Astrocyte (in vitro differentiated cells and primary cell): Measurements from ENCODE around the gene FAHD1. TPM values are rescaled to one million over a fixed set of nuclear protein-coding genes. Genes with fewer than 3 reads are reported as not detected.
A peak's percentile ranks its signal among the peaks of the same experiment; 100 is the strongest.

Source experiments
- DNase-seq: peaks from one replicate; pipeline ENCODE4 v3.0.0-alpha.2; 2010; ENCODE audit warnings: low read depth
- FAIRE-seq: peaks from 2 replicates; lab custom pipeline; 2011; peaks lifted over from hg19 to GRCh38; lab: Jason Lieb, UNC
- H2AFZ ChIP-seq: 2 replicates; pipeline ENCODE4 v1.6.0; 2012; ENCODE audit warnings: low read depth, low read length, inconsistent platforms
- H3K27ac ChIP-seq: 2 replicates; pipeline ENCODE4 v1.5.1; 2011; ENCODE audit warnings: low read depth, low read length, inconsistent platforms
- H3K27me3 ChIP-seq: 2 replicates; pipeline ENCODE4 v1.6.0; 2011; ENCODE audit warnings: low read length, inconsistent platforms; ENCODE audit not compliant: insufficient read depth
- H3K36me3 ChIP-seq: 2 replicates; pipeline ENCODE4 v1.5.1; 2011; ENCODE audit warnings: low read length, inconsistent platforms; ENCODE audit not compliant: insufficient read depth
- H3K4me1 ChIP-seq: 2 replicates; pipeline ENCODE4 v1.5.1; 2011; ENCODE audit warnings: low read length, inconsistent platforms; ENCODE audit not compliant: insufficient read depth
- H3K4me2 ChIP-seq: 2 replicates; pipeline ENCODE4 v1.6.0; 2012; ENCODE audit warnings: low read length, inconsistent platforms
- H3K4me3 ChIP-seq: 2 replicates; pipeline ENCODE4 v1.5.1; 2011; ENCODE audit warnings: low read depth, mild to moderate bottlenecking, low read length, inconsistent platforms; ENCODE audit not compliant: insufficient read depth
- H3K79me2 ChIP-seq: 2 replicates; pipeline ENCODE4 v1.6.0; 2012; ENCODE audit warnings: mild to moderate bottlenecking, low read length, inconsistent platforms; ENCODE audit not compliant: insufficient read depth
- H3K9ac ChIP-seq: 2 replicates; pipeline ENCODE4 v1.6.0; 2012; ENCODE audit warnings: mild to moderate bottlenecking, low read length, inconsistent platforms
- H3K9me3 ChIP-seq: 2 replicates; pipeline ENCODE4 v1.5.1; 2012; ENCODE audit warnings: low read depth, mild to moderate bottlenecking, low read length, inconsistent platforms; ENCODE audit not compliant: insufficient read depth
- H4K20me1 ChIP-seq: 2 replicates; pipeline ENCODE4 v1.6.0; 2012; ENCODE audit warnings: low read length, inconsistent platforms; ENCODE audit not compliant: insufficient read depth
- H3K27ac Mint-ChIP-seq: one replicate; pipeline ENCODE4 v1.8.0; 2021; ENCODE audit warnings: mild to moderate bottlenecking, mixed read lengths; ENCODE audit not compliant: unreplicated experiment
- H3K27me3 Mint-ChIP-seq: one replicate; pipeline ENCODE4 v1.8.0; 2021; ENCODE audit warnings: low read depth, mixed read lengths; ENCODE audit not compliant: unreplicated experiment
- H3K36me3 Mint-ChIP-seq: one replicate; pipeline ENCODE4 v1.8.0; 2021; ENCODE audit warnings: low read depth, mixed read lengths; ENCODE audit not compliant: unreplicated experiment
- H3K4me1 Mint-ChIP-seq: one replicate; pipeline ENCODE4 v1.8.0; 2021; ENCODE audit warnings: low read depth, mixed read lengths; ENCODE audit not compliant: unreplicated experiment
- H3K4me3 Mint-ChIP-seq: one replicate; pipeline ENCODE4 v1.8.0; 2021; ENCODE audit warnings: mild to moderate bottlenecking, moderate library complexity, mixed read lengths; ENCODE audit not compliant: unreplicated experiment
- H3K9me3 Mint-ChIP-seq: one replicate; pipeline ENCODE4 v1.8.0; 2021; ENCODE audit warnings: mild to moderate bottlenecking, mixed read lengths; ENCODE audit not compliant: unreplicated experiment
- EZH2 ChIP-seq: IDR thresholded peaks from 2 replicates; pipeline ENCODE4 v1.6.1; 2012; ENCODE audit warnings: mild to moderate bottlenecking, low read length, inconsistent platforms; ENCODE audit not compliant: insufficient read depth
- total RNA-seq: library from RNA; stranded (reverse); gene quantifications from 2 replicates; pipeline ENCODE4 v1.2.1, GENCODE V29; 2021
- TF ChIP-seq, protein P1 (sequence below): IDR thresholded peaks from 2 replicates; pipeline ENCODE4 v1.5.1; 2011; ENCODE audit warnings: low read depth, mild to moderate bottlenecking, inconsistent platforms, low read length, moderate library complexity; ENCODE audit not compliant: insufficient read depth

The FAHD1 gene
- total RNA-seq, 1 donor from 2014 or later: 25.8 TPM

DNA sequence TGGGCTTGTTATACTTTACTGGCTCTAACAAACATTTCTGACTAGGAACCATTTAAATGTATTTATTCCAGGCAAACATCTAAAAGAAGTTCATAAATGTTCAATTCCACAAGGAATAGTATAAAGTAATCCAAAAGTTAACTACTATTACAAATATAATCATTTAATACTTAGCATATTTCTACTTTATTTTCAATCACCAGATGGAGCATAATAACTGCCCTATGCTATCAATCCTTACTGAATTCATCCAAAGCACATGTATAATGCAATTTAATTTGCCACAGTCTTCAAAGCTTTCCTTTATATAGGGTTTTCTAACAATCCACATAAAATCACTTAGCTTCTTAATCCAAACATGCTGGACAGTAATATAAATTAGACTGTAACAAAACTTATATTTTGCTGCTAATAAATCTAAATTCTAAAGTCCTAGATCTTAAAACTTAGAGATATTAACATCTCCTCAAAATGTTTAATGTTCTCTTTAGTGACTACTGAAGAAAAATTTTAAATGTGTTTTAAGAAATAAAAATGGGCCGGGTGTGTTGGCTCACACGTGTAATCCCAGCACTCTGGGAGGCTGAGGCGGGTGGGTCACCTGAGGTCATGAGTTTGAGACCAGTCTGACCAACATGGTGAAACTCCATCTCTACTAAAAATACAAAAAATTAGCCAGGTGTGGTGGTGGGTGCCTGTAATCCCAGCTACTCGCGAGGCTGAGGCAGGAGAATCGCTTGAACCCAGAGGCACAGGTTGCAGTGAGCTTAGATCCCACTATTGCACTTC lies 39.1 kb downstream of the FAHD1 start:
- H3K4me3 ChIP-seq: no peak overlapping the region
- Mint-ChIP-seq H3K9me3 (no peaks in the 10 kb centered on the region), H3K36me3 (no peaks in the 10 kb centered on the region), H3K4me3 (no peak overlapping the region), H3K4me1 (peaks cover 9% of the 10 kb centered on the region), H3K27ac (no peak overlapping the region), H3K27me3 (peaks cover 20% of the 10 kb centered on the region)
- no peaks in the 10 kb centered on the region for H3K36me3 ChIP-seq
- H3K79me2 ChIP-seq: no peaks in the 10 kb centered on the region
- no peaks in the 10 kb centered on the region for H3K9me3 ChIP-seq
- H4K20me1 ChIP-seq: no peaks in the 10 kb centered on the region
- no peak overlapping the region for H3K4me2 ChIP-seq
- no peak overlapping the region for H3K27ac ChIP-seq
- TF ChIP-seq, protein P1, sequence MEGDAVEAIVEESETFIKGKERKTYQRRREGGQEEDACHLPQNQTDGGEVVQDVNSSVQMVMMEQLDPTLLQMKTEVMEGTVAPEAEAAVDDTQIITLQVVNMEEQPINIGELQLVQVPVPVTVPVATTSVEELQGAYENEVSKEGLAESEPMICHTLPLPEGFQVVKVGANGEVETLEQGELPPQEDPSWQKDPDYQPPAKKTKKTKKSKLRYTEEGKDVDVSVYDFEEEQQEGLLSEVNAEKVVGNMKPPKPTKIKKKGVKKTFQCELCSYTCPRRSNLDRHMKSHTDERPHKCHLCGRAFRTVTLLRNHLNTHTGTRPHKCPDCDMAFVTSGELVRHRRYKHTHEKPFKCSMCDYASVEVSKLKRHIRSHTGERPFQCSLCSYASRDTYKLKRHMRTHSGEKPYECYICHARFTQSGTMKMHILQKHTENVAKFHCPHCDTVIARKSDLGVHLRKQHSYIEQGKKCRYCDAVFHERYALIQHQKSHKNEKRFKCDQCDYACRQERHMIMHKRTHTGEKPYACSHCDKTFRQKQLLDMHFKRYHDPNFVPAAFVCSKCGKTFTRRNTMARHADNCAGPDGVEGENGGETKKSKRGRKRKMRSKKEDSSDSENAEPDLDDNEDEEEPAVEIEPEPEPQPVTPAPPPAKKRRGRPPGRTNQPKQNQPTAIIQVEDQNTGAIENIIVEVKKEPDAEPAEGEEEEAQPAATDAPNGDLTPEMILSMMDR: no peak
- TF ChIP-seq EZH2: no peak
- no peaks in the 10 kb centered on the region for H3K4me1 ChIP-seq
- FAIRE-seq: no peak
- no peak for DNase-seq
- H3K27me3 ChIP-seq: peaks cover 16% of the 10 kb centered on the region
- H2AFZ ChIP-seq: no peak overlapping the region
- no peak overlapping the region for H3K9ac ChIP-seq

DNA sequence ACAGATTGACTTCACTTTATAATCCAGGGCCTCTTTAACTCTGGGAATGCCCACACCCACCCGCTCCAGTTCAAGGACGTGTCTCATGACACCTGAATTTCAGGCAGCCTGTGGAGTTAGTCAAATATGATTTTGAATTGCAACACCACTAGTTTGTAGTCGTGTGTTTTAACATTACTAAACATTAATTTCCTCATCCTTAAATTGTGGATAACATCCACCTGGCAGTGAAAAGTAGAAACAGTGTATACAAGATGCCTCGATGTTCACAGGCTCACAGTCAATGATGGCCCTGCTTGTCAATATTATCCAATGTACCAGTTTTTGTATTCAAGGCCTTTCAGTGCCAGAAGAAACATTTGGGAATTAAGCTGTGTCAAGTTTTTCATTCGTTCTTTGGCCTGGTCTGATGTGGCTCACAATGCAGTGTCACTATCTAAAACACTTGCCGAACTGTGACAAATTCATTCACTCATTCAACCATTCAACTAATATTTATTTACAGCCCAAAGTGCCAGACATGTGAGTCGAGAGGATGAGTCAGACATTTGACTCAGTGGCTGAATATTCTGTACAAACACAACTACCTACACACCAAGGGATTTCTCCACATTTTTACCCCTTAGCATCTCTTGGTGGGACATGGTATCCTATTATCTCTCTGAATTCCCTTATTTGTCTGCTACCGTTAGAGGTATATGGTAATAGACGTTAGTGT lies 43.5 kb downstream of the FAHD1 start:
- peak; percentile 73 for FAIRE-seq
- peaks cover 16% of the 10 kb centered on the region for H3K27me3 Mint-ChIP-seq
- H4K20me1 ChIP-seq: no peaks in the 10 kb centered on the region

More for the DNA sequence above, 43.5 kb downstream of the FAHD1 start:
- H3K36me3 Mint-ChIP-seq: no peaks in the 10 kb centered on the region
- H3K9me3 Mint-ChIP-seq: peaks cover 4% of the 10 kb centered on the region
- H3K27me3 ChIP-seq: peaks cover 9% of the 10 kb centered on the region
- peak; percentile 79 for DNase-seq
- peak overlapping the region; percentile 54 for H3K4me2 ChIP-seq
- no peak overlapping the region for H3K4me3 ChIP-seq
- no peaks in the 10 kb centered on the region for H3K79me2 ChIP-seq
- TF ChIP-seq EZH2: no peak
- TF ChIP-seq, protein P1: no peak
- H2AFZ ChIP-seq: no peak overlapping the region
- H3K4me1 Mint-ChIP-seq: peaks cover 9% of the 10 kb centered on the region
- no peaks in the 10 kb centered on the region for H3K4me1 ChIP-seq
- no peaks in the 10 kb centered on the region for H3K36me3 ChIP-seq
- H3K27ac ChIP-seq: peak overlapping the region; percentile 38
- H3K9ac ChIP-seq: peak overlapping the region; percentile 17
- H3K4me3 Mint-ChIP-seq: no peak overlapping the region
- no peaks in the 10 kb centered on the region for H3K9me3 ChIP-seq
- peak overlapping the region; percentile 94 for H3K27ac Mint-ChIP-seq
